Chondrocyte (in vitro differentiated cells): ENCODE measurements around the gene SEMA3E. TPM values are rescaled to one million over a fixed set of nuclear protein-coding genes. Genes with fewer than 3 reads are reported as not detected.
A peak's percentile ranks its signal among the peaks of the same experiment; 100 is the strongest.

Experiments used
- DNase-seq: peaks from one replicate; pipeline ENCODE4 v3.0.0; 2021; ENCODE audit warnings: mixed read lengths, low spot score
- H3K27ac Mint-ChIP-seq: one replicate; pipeline ENCODE4 v1.8.0; 2021; ENCODE audit warnings: mild to moderate bottlenecking, moderate library complexity, mixed read lengths; ENCODE audit not compliant: unreplicated experiment
- H3K27me3 Mint-ChIP-seq: 2 replicates; pipeline ENCODE4 v1.8.0; 2021; ENCODE audit warnings: low read depth, mixed read lengths
- H3K36me3 Mint-ChIP-seq: 2 replicates; pipeline ENCODE4 v1.8.0; 2021; ENCODE audit warnings: low read depth, mixed read lengths
- H3K4me1 Mint-ChIP-seq: 2 replicates; pipeline ENCODE4 v1.8.0; 2021; ENCODE audit warnings: low read depth, mild to moderate bottlenecking, mixed read lengths
- H3K4me3 Mint-ChIP-seq: one replicate; pipeline ENCODE4 v1.8.0; 2021; ENCODE audit warnings: mild to moderate bottlenecking, moderate library complexity, mixed read lengths; ENCODE audit not compliant: unreplicated experiment
- H3K9me3 Mint-ChIP-seq: 2 replicates; pipeline ENCODE4 v1.8.0; 2021; ENCODE audit warnings: low read depth, mixed read lengths
- total RNA-seq: library from RNA; stranded (reverse); gene quantifications from 3 replicates; pipeline ENCODE4 v1.2.1, GENCODE V29; 2021
- TF ChIP-seq, protein P1 (sequence below): fragments of 200-600 bp; sonication (generic); IDR thresholded peaks from 2 replicates; pipeline ENCODE4 v1.5.0; 2021; ENCODE audit warnings: antibody characterized with exemption, mild to moderate bottlenecking, moderate library complexity

The SEMA3E gene
- total RNA-seq, 1 donor from 2014 or later: 3.7 TPM

DNA sequence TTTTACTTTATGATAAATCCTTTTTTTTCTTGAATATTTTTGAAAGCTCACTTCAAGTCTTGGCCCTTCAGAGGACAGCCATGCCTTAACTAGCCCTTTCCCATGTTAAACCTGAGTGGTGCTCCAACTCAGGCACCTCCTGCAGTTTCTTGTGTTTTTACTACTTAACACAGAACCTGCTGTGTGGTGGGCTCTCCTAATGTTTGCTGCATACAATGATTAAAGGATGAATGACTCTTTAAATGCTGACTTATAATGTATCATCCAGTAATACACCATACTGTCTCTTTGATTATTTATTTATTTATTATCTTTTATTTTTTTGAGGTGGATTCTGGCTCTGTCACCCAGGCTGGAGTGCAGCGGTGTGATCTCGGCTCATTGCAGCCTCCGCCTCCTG, 179.4 kb downstream of the SEMA3E start:
- TF ChIP-seq, protein P1, sequence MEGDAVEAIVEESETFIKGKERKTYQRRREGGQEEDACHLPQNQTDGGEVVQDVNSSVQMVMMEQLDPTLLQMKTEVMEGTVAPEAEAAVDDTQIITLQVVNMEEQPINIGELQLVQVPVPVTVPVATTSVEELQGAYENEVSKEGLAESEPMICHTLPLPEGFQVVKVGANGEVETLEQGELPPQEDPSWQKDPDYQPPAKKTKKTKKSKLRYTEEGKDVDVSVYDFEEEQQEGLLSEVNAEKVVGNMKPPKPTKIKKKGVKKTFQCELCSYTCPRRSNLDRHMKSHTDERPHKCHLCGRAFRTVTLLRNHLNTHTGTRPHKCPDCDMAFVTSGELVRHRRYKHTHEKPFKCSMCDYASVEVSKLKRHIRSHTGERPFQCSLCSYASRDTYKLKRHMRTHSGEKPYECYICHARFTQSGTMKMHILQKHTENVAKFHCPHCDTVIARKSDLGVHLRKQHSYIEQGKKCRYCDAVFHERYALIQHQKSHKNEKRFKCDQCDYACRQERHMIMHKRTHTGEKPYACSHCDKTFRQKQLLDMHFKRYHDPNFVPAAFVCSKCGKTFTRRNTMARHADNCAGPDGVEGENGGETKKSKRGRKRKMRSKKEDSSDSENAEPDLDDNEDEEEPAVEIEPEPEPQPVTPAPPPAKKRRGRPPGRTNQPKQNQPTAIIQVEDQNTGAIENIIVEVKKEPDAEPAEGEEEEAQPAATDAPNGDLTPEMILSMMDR: no peak
- H3K4me1 Mint-ChIP-seq: peaks cover 19% of the 10 kb centered on the region
- no peaks in the 10 kb centered on the region for H3K9me3 Mint-ChIP-seq
- H3K27ac Mint-ChIP-seq: no peak overlapping the region
- no peak overlapping the region for H3K4me3 Mint-ChIP-seq
- H3K27me3 Mint-ChIP-seq: no peaks in the 10 kb centered on the region
- no peak for DNase-seq
- no peaks in the 10 kb centered on the region for H3K36me3 Mint-ChIP-seq

DNA sequence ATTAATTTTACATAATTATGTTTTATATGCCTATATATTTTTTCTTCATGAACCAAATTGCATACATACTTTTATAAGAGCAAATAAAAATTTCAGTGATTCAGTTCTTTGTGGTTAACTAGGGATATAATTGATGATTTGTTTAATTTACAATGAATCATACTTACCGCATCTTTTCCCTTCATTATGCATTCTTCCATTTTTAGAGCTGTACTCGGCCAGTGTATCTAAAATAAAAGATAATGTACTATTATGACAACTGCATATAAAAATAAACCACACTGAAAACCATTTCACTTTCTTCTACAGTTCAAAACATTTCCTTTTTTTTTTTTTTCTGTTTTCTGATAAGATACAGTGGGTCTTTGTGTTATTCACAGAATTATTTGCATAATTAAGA, 179.9 kb downstream of the SEMA3E start:
- TF ChIP-seq, protein P1: no peak
- Mint-ChIP-seq H3K4me3 (no peak overlapping the region), H3K27ac (no peak overlapping the region), H3K4me1 (peaks cover 19% of the 10 kb centered on the region), H3K36me3 (no peaks in the 10 kb centered on the region), H3K27me3 (no peaks in the 10 kb centered on the region), H3K9me3 (no peaks in the 10 kb centered on the region)
- no peak for DNase-seq

DNA sequence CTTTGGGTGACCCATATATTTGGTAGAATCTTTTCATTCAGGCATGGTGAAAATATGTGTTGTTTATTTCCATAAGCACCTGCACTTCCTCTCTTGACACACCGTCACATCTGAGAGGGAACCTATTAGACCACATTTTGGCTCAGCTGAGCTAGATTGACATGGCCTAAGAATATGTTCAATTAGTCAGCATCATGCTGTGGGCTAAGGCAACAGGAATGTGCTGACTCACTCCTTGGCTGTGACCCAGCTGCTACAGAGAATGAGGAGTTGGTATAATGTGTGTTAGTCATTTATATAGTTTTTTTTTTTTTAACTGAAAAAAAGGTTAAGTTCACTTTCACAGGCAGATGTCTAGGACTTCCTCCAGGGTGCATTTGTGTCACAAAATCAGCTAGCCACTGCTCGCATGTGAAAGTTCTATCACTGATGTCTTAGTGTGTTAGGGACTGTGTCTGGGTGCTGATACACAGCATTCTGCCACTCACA, 180.6 kb downstream of the SEMA3E start:
- H3K27ac Mint-ChIP-seq: peak overlapping the region; percentile 92
- H3K36me3 Mint-ChIP-seq: no peaks in the 10 kb centered on the region
- H3K4me1 Mint-ChIP-seq: peaks cover 19% of the 10 kb centered on the region
- H3K9me3 Mint-ChIP-seq: no peaks in the 10 kb centered on the region
- TF ChIP-seq, protein P1: peak; percentile 57
- DNase-seq: no peak
- no peak overlapping the region for H3K4me3 Mint-ChIP-seq
- H3K27me3 Mint-ChIP-seq: no peaks in the 10 kb centered on the region

DNA sequence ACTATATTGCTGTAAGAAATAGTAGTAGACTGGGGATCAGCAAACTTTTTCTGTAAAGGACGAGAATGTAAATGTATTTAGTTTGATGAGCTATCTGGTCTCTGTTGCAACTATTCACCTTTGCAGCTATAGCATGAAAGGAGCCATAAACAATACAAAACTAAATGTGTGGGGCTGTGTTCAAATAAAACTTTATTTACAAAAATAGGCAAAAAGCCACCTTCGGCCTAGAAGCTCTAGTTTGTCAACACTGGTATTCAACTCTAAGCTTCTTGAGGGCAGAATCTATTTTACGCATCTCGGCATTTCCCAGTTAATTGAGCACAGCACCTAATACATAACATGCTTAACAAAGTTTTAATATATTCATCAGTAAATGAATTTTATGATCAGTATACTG, 181.4 kb downstream of the SEMA3E start:
- no peaks in the 10 kb centered on the region for H3K27me3 Mint-ChIP-seq
- H3K36me3 Mint-ChIP-seq: no peaks in the 10 kb centered on the region
- no peak overlapping the region for H3K27ac Mint-ChIP-seq
- H3K9me3 Mint-ChIP-seq: no peaks in the 10 kb centered on the region
- no peak for DNase-seq
- H3K4me1 Mint-ChIP-seq: peaks cover 19% of the 10 kb centered on the region
- TF ChIP-seq, protein P1: no peak
- H3K4me3 Mint-ChIP-seq: no peak overlapping the region

DNA sequence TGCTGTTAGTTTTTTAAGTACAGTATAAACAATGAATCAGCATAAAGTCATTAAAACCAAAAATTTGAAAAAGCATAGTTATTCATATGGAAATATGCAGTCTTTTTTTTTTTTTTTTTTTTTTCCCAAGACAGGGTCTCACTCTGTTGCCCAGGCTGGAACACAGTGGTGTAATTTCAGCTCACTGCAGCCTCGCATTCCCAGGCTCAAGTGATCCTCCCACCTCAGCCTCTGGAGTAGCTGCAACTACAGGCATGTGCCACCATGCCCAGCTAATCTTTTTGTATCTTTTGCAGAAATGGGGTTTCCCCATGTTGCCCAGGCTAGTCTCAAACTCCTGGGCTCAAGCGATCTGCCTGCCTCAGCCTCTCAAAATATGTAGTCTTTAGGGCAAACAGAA, 182.0 kb downstream of the SEMA3E start:
- Mint-ChIP-seq H3K9me3 (no peaks in the 10 kb centered on the region), H3K27ac (no peak overlapping the region), H3K4me1 (peaks cover 19% of the 10 kb centered on the region), H3K27me3 (no peaks in the 10 kb centered on the region), H3K4me3 (no peak overlapping the region), H3K36me3 (no peaks in the 10 kb centered on the region)
- no peak for DNase-seq
- TF ChIP-seq, protein P1: no peak
